Lung (tissue), 12 donors: ENCODE data around the gene ARHGAP10. TPM values are rescaled to one million over a fixed set of nuclear protein-coding genes. Genes with fewer than 3 reads are reported as not detected.

Experiments used
- ATAC-seq: fragments of 200-7000 bp; cut with Tn5 transposase; one replicate; pipeline ENCODE4 v1.9.1; 2020; ENCODE audit warnings: moderate number of reproducible peaks; ENCODE audit not compliant: insufficient read depth, low FRiP score
- DNase-seq, 3 donors: peaks; one replicate each; pipeline ENCODE4 v3.0.0-alpha.2; 2013 to 2017
- H3K27ac ChIP-seq, 2 donors: one replicate each; pipeline ENCODE4 v1.5.1; 2013; ENCODE audit warnings: mild to moderate bottlenecking in 2 of 2, moderate library complexity in 2 of 2, control low read depth in 1 of 2, inconsistent platforms in 1 of 2, low read depth in 1 of 2, low read length in 1 of 2
- H3K27me3 ChIP-seq, 3 donors: one replicate each; pipeline ENCODE4 v1.5.1; 2013; ENCODE audit warnings: low read length in 2 of 3; ENCODE audit not compliant: control insufficient read depth in 3 of 3, insufficient read depth in 3 of 3
- H3K36me3 ChIP-seq, 4 donors: one replicate each; pipeline ENCODE4 v1.5.1; 2013; ENCODE audit warnings: low read length in 4 of 4, mild to moderate bottlenecking in 1 of 4, moderate library complexity in 1 of 4; ENCODE audit not compliant: control insufficient read depth in 4 of 4, insufficient read depth in 4 of 4
- H3K4me1 ChIP-seq, 5 donors: one replicate each; pipeline ENCODE4 v1.5.1; 2013; ENCODE audit warnings: low read length in 5 of 5, mild to moderate bottlenecking in 2 of 5, moderate library complexity in 1 of 5; ENCODE audit not compliant: control insufficient read depth in 5 of 5, insufficient read depth in 5 of 5
- H3K4me3 ChIP-seq: one replicate; pipeline ENCODE4 v1.5.1; 2013; ENCODE audit warnings: mild to moderate bottlenecking, control low read depth, moderate library complexity
- H3K9ac ChIP-seq, 2 donors: one replicate each; pipeline ENCODE4 v1.5.1; 2013; ENCODE audit warnings: low read length in 2 of 2, control low read depth in 1 of 2; ENCODE audit not compliant: insufficient read depth in 1 of 2
- H3K9me3 ChIP-seq, 4 donors: one replicate each; pipeline ENCODE4 v1.5.1; 2013; ENCODE audit warnings: low read length in 3 of 4, mild to moderate bottlenecking in 1 of 4, moderate library complexity in 1 of 4; ENCODE audit not compliant: control insufficient read depth in 4 of 4, insufficient read depth in 3 of 4
- CTCF ChIP-seq: IDR thresholded peaks from 2 replicates; pipeline ENCODE4 v1.5.1; 2012; ENCODE audit warnings: mild to moderate bottlenecking; ENCODE audit errors: control extremely low read depth, extremely low read depth
- WGBS, 2 donors: extraction: QIAGEN DNeasy Blood & Tissue Kit; methylation state at CpG; one replicate each; pipeline ENCODE4 v1.1.7; 2013; 5-methylcytosine and 5-hydroxymethylcytosine counted together
- polyA plus RNA-seq, 2 donors: library from polyadenylated mRNA; stranded (reverse); fragments of 200-250 nt; gene quantifications; one replicate each; pipeline ENCODE4 v1.2.1, GENCODE V29; 2013
- total RNA-seq, 2 donors: library from RNA; depleted of rRNA in 1 of 2; stranded (reverse); fragments of >200 nt in 1 of 2; gene quantifications; one replicate each; pipeline ENCODE4 v1.2.1, GENCODE V29; 2014 to 2021
- donor health status: control.
- donor health status: control.
- donor health status: Bipolar disorder and iron deficiency.
- donor health status: healthy.
- donor health status: DM: yes; HTN: yes; CAD: no.

ARHGAP10 gene
- total and polyA plus RNA-seq, 4 donors = 9.1 to 25.0 (median 17.5) TPM

- no peaks in the 10 kb centered on the region for H3K4me1 ChIP-seq
- no peaks in the 10 kb centered on the region for H3K27me3 ChIP-seq
- no peak overlapping the region for H3K27ac ChIP-seq
- H3K9ac ChIP-seq = no peak overlapping the region
- no peak for TF ChIP-seq CTCF
- H3K9me3 ChIP-seq = peaks cover 0 to 2% (median under 1%) of the 10 kb centered on the region in 4 donors
- 96 to 97% methylated on average over 3 of the region's 3 CpGs for WGBS, 2 donors
- no peak for DNase-seq
- no peak for ATAC-seq
- H3K36me3 ChIP-seq = peaks cover 0 to 17% (median 8%) of the 10 kb centered on the region in 4 donors
- no peak overlapping the region for H3K4me3 ChIP-seq
Measured at GRCh38 chr4:148110169-148110568, 378.3 kb downstream of the ARHGAP10 start.

- ATAC-seq (no peak), DNase-seq (no peak)
Measured at GRCh38 chr4:148112231-148112982, 380.5 kb downstream of the ARHGAP10 start.

GRCh38 chr4:148114436-148114835 lies 382.5 kb downstream of the ARHGAP10 start:
- no peaks in the 10 kb centered on the region for H3K9me3 ChIP-seq
- TF ChIP-seq CTCF = no peak
- ATAC-seq = no peak

More at GRCh38 chr4:148112231-148112982, 380.5 kb downstream of the ARHGAP10 start:
- Histone ChIP-seq H3K9ac (no peak overlapping the region), H3K36me3 (peaks cover 0 to 17% (median 8%) of the 10 kb centered on the region in 4 donors), H3K9me3 (peaks cover 0 to 1% (median 0%) of the 10 kb centered on the region in 4 donors), H3K27ac (no peak overlapping the region), H3K4me3 (no peak overlapping the region), H3K4me1 (peaks cover 0 to 9% (median 2%) of the 10 kb centered on the region in 5 donors), H3K27me3 (no peaks in the 10 kb centered on the region)
- TF ChIP-seq CTCF = no peak
- 66 to 76% methylated on average over 4 of the region's 4 CpGs for WGBS, 2 donors

More at GRCh38 chr4:148114436-148114835, 382.5 kb downstream of the ARHGAP10 start:
- Histone ChIP-seq H3K36me3 (peaks cover 0 to 17% (median 6%) of the 10 kb centered on the region in 4 donors), H3K4me1 (peaks cover 0 to 9% (median 2%) of the 10 kb centered on the region in 5 donors), H3K27me3 (no peaks in the 10 kb centered on the region), H3K9ac (no peak overlapping the region), H3K27ac (no peak overlapping the region), H3K4me3 (no peak overlapping the region)
- no peak for DNase-seq
